K562 (cell line): ENCODE measurements around the gene SSR2. TPM values are rescaled to one million over a fixed set of nuclear protein-coding genes. Genes with fewer than 3 reads are reported as not detected.

Experiments used
- AFF4 ChIP-seq: sonication (generic); formaldehyde crosslinking; IDR thresholded peaks from 2 replicates; pipeline ENCODE4 v1.8.0; 2023; ENCODE audit warnings: mild to moderate bottlenecking, missing genetic modification reagents
- ARID1B ChIP-seq: fragments of 450-650 bp; IDR thresholded peaks from 2 replicates; pipeline ENCODE4 v1.6.1; 2016; ENCODE audit warnings: antibody characterized with exemption, mild to moderate bottlenecking, inconsistent platforms
- GABPA ChIP-seq: fragments of 200-800 bp; sonication (Bioruptor generic); conservative IDR thresholded peaks from 2 replicates; pipeline ENCODE4 v1.6.1; 2016; ENCODE audit warnings: low read depth, missing genetic modification characterization, missing compliant biosample characterization
- HDAC1 ChIP-seq, 2 experiments: fragments of 450-650 bp; IDR thresholded peaks; 2 replicates each; pipeline ENCODE4 v1.6.1; 2016 to 2017; ENCODE audit warnings: inconsistent platforms in 1 of 2, mild to moderate bottlenecking in 1 of 2, moderate library complexity in 1 of 2
- POLR2A ChIP-seq: fragments of 450-650 bp; conservative IDR thresholded peaks from 2 replicates; pipeline ENCODE4 v1.6.1; 2016
- POLR2G ChIP-seq: fragments of 200-400 bp; formaldehyde crosslinking; IDR thresholded peaks from 2 replicates; pipeline ENCODE4 v1.6.1; 2017; ENCODE audit warnings: low read depth, mild to moderate bottlenecking, antibody characterized with exemption, low read length, moderate library complexity
- TFAP4 ChIP-seq: sonication (generic); formaldehyde crosslinking; IDR thresholded peaks from 2 replicates; pipeline ENCODE4 v1.8.0; 2022; ENCODE audit warnings: missing genetic modification reagents, mild to moderate bottlenecking, moderate library complexity, borderline replicate concordance
- ZMIZ1 ChIP-seq, 2 experiments: fragments of 150-350 bp in 1 of 2; IDR thresholded peaks; 2 replicates each; pipeline ENCODE4 v1.6.1; 2012 to 2016; ENCODE audit warnings: low read depth in 2 of 2, low read length in 2 of 2, mild to moderate bottlenecking in 1 of 2, moderate library complexity in 1 of 2
- ZNF143 ChIP-seq: sonication (generic); formaldehyde crosslinking; IDR thresholded peaks from 2 replicates; pipeline ENCODE4 v1.9.0; 2022; ENCODE audit warnings: mild to moderate bottlenecking, missing genetic modification reagents
- ZNF589 ChIP-seq: fragments of 200-800 bp; sonication (Bioruptor generic); IDR thresholded peaks from 2 replicates; pipeline ENCODE4 v1.6.1; 2016; ENCODE audit warnings: low read depth, missing genetic modification characterization, missing compliant biosample characterization
- polyA plus RNA-seq, 8 experiments: library from polyadenylated mRNA; depleted of rRNA in 4 of 8; stranded (reverse) in 5 of 8; unstranded in 3 of 8; fragments of >200 nt; fragmentation: Nextera tagmentation in 2 of 8; fragmentation: Illumina TruSeq in 1 of 8; extraction: Ambion mirVana in 2 of 8; extraction: Trizol in 1 of 8; gene quantifications; 2 replicates each; pipeline versions ENCODE4 v1.2.1 to v1.2.3, GENCODE V29; 2011 to 2014; ENCODE audit warnings: inconsistent platforms in 1 of 8, missing spikeins in 1 of 8
- total RNA-seq, 7 experiments: library from RNA; depleted of rRNA in 6 of 7; stranded (reverse); fragments of >200 nt in 6 of 7; fragmentation: Illumina TruSeq in 2 of 7; extraction: Trizol in 2 of 7; gene quantifications; 2 replicates each; pipeline versions ENCODE4 v1.2.1 to v1.2.3, GENCODE V29; 2011 to 2021; ENCODE audit warnings: low replicate concordance in 1 of 7

Gene SSR2
- total and polyA plus RNA-seq, 9 of the 15 experiments (the other 6 are each of a cell fraction or from before 2014, with no cell fraction given): 161 to 411 (median 240) TPM

GRCh38 chr1:155979597-155980343 lies 41.0 kb downstream of the SSR2 start (continued):
- TF ChIP-seq TFAP4 (CRISPR knock-in tag) (peak; percentile 22; the same call in 1 of the 2 replicates), AFF4 (CRISPR knock-in tag) (no peak), ZMIZ1 (IDR thresholded peaks at IDR 0.05; ENCODE audit: low read depth in 2 of 2, low read length in 2 of 2) (peak in 1 of 2 experiments; percentile 51; a peak in 2 of 4 replicates), ZNF589 (CRISPR knock-in tag) (0 out of 2 replicates have a peak, but pooled peaks have one; percentile 48), HDAC1 (IDR thresholded peaks at IDR 0.05) (peak in 1 of 2 experiments; percentile 48; a peak in 1 of 4 replicates), POLR2A (peak; percentile 52), POLR2G (peak; percentile 43), GABPA (tag) (peak; percentile 20; the same call in 1 of the 2 replicates), ZNF143 (CRISPR knock-in tag) (0 out of 2 replicates have a peak, but pooled peaks have one; percentile 29), ARID1B (0 out of 2 replicates have a peak, but pooled peaks have one; percentile 16)
